ENCODE measurements around the gene ADRB2.
"Not testable (repeated sequence)": the region's sequence is repeated elsewhere in the genome, so short reads cannot be mapped to it uniquely, and the experiment has no call there.

ADRB2 gene

GRCh38 chr5:148799737-148800527 is 26.5 kb upstream of the ADRB2 start:
- Histone ChIP-seq H3K27me3 (ENCODE audit: control insufficient read depth, low read length) (no peaks in the 10 kb centered on the region), H3K4me1 (ENCODE audit: control insufficient read depth, low read length) (peaks cover 12% of the 10 kb centered on the region)

DNA sequence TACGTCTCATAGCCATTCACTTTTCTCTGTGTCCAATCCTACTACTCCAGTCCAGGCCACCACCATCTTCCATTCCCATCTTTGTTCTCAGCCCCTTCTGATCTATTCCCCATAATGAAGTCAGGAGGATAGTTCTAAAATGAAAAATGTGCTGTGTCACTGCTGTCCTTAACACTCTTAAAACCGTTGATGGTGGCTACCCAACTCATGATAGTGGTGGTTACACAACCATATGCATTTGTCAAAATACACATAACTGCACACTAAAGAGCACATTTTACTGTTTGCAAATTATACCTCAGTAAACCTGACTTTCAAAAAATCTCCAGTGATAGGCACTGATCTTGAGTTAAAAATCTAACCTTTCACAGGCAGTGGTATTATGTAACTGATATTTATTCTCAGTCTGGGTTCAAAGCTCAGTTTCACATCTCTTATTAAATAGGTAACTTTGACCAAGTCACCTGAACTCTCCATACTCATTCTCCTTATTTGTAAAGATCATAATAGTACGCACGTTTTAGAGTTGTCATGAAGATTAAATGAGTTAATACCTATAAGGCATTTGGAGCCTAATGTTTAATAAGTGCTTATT is 24.6 kb upstream of the ADRB2 start:
- Histone ChIP-seq H3K4me3 (ENCODE audit: low read length) (no peak overlapping the region), H3K4me2 (ENCODE audit: low read length) (no peak overlapping the region), H3K79me2 (ENCODE audit: control insufficient read depth, low read length) (no peaks in the 10 kb centered on the region), H3K9me3 (ENCODE audit: control insufficient read depth, insufficient read depth, low read length) (no peaks in the 10 kb centered on the region), H3K36me3 (ENCODE audit: control insufficient read depth, low read length) (no peaks in the 10 kb centered on the region), H3K9me2 (replicated peaks; ENCODE audit: control insufficient read depth, low read length) (no peaks in the 10 kb centered on the region), H3K27me3 (ENCODE audit: control insufficient read depth, low read length) (no peaks in the 10 kb centered on the region), H4K20me1 (ENCODE audit: control insufficient read depth, insufficient read depth, low read depth, low read length) (no peaks in the 10 kb centered on the region), H3F3A (ENCODE audit: control insufficient read depth, insufficient read depth) (peaks cover 2% of the 10 kb centered on the region; the same call in 1 of the 2 replicates), H3K4me1 (ENCODE audit: control insufficient read depth, low read length) (peaks cover 27% of the 10 kb centered on the region), H3K27ac (ENCODE audit: low read depth, low read length) (no peak overlapping the region)
- TF ChIP-seq CTCF (IDR thresholded peaks at IDR 0.05; ENCODE audit: low read depth, low read length, poor library complexity, severe bottlenecking) (no peak), EZH2phosphoT487 (IDR thresholded peaks at IDR 0.05; ENCODE audit: borderline replicate concordance, low read length) (no peak)

More at GRCh38 chr5:148799737-148800527, 26.5 kb upstream of the ADRB2 start:
- TF ChIP-seq EZH2phosphoT487 (IDR thresholded peaks at IDR 0.05; ENCODE audit: borderline replicate concordance, low read length), result no peak
- no peak for TF ChIP-seq CTCF (IDR thresholded peaks at IDR 0.05; ENCODE audit: low read depth, low read length, poor library complexity, severe bottlenecking)
- Histone ChIP-seq H4K20me1 (ENCODE audit: control insufficient read depth, insufficient read depth, low read depth, low read length) (no peaks in the 10 kb centered on the region), H3K4me2 (ENCODE audit: low read length) (no peak overlapping the region), H3K36me3 (ENCODE audit: control insufficient read depth, low read length) (no peaks in the 10 kb centered on the region), H3K9me3 (ENCODE audit: control insufficient read depth, insufficient read depth, low read length) (no peaks in the 10 kb centered on the region), H3K4me3 (ENCODE audit: low read length) (no peak overlapping the region), H3K27ac (ENCODE audit: low read depth, low read length) (no peak overlapping the region), H3K9me2 (replicated peaks; ENCODE audit: control insufficient read depth, low read length) (no peaks in the 10 kb centered on the region), H3F3A (ENCODE audit: control insufficient read depth, insufficient read depth) (no peaks in the 10 kb centered on the region), H3K79me2 (ENCODE audit: control insufficient read depth, low read length) (no peaks in the 10 kb centered on the region)

- not testable (repeated sequence) for H4K20me1 ChIP-seq (ENCODE audit: control insufficient read depth, insufficient read depth, low read depth, low read length); H3F3A ChIP-seq (ENCODE audit: control insufficient read depth, insufficient read depth); H3K4me3 ChIP-seq (ENCODE audit: low read length); H3K36me3 ChIP-seq (ENCODE audit: control insufficient read depth, low read length); H3K4me2 ChIP-seq (ENCODE audit: low read length); H3K27ac ChIP-seq (ENCODE audit: low read depth, low read length); H3K79me2 ChIP-seq (ENCODE audit: control insufficient read depth, low read length); H3K9me3 ChIP-seq (ENCODE audit: control insufficient read depth, insufficient read depth, low read length); H3K27me3 ChIP-seq (ENCODE audit: control insufficient read depth, low read length); H3K9me2 ChIP-seq (replicated peaks; ENCODE audit: control insufficient read depth, low read length)
- H3K4me1 ChIP-seq (ENCODE audit: control insufficient read depth, low read length), result peaks cover 44% of the 10 kb centered on the region
Measured at GRCh38 chr5:148803451-148803850, 23.0 kb upstream of the ADRB2 start.

- H3K9me2 ChIP-seq (replicated peaks; ENCODE audit: control insufficient read depth, low read length), result no peaks in the 10 kb centered on the region
- H3K79me2 ChIP-seq (ENCODE audit: control insufficient read depth, low read length), result no peaks in the 10 kb centered on the region
- H3K4me1 ChIP-seq (ENCODE audit: control insufficient read depth, low read length), result peaks cover 53% of the 10 kb centered on the region
- H3K27me3 ChIP-seq (ENCODE audit: control insufficient read depth, low read length), result no peaks in the 10 kb centered on the region
- TF ChIP-seq CTCF (IDR thresholded peaks at IDR 0.05; ENCODE audit: low read depth, low read length, poor library complexity, severe bottlenecking) (no peak), EZH2phosphoT487 (IDR thresholded peaks at IDR 0.05; ENCODE audit: borderline replicate concordance, low read length) (no peak)
- H3K4me3 ChIP-seq (ENCODE audit: low read length), result no peak overlapping the region
- H3K36me3 ChIP-seq (ENCODE audit: control insufficient read depth, low read length), result no peaks in the 10 kb centered on the region
- H3F3A ChIP-seq (ENCODE audit: control insufficient read depth, insufficient read depth), result peaks cover 18% of the 10 kb centered on the region
- no peaks in the 10 kb centered on the region for H4K20me1 ChIP-seq (ENCODE audit: control insufficient read depth, insufficient read depth, low read depth, low read length)
- H3K27ac ChIP-seq (ENCODE audit: low read depth, low read length), result no peak overlapping the region
- peak overlapping the region; percentile 59 for H3K4me2 ChIP-seq (ENCODE audit: low read length)
- no peaks in the 10 kb centered on the region for H3K9me3 ChIP-seq (ENCODE audit: control insufficient read depth, insufficient read depth, low read length)
Measured at GRCh38 chr5:148804393-148804792, 22.0 kb upstream of the ADRB2 start.
